HEK293T (cell line): ENCODE measurements around the gene EXOC3L2.

Source experiments
- CTCF ChIA-PET: fragments of 350-600 bp; formaldehyde crosslinking; extraction: SDS; loops from one replicate; lab custom pipeline; 2021; ENCODE audit warnings: antibody characterized with exemption, inconsistent platforms; lab: Yijun Ruan, JAX
- POLR2A ChIA-PET: fragments of 350-600 bp; formaldehyde crosslinking; extraction: SDS; loops from one replicate; lab custom pipeline; 2020; ENCODE audit warnings: antibody characterized with exemption, inconsistent platforms; lab: Yijun Ruan, JAX
- DNase-seq: peaks from one replicate; pipeline ENCODE4 v3.0.0; 2012; ENCODE audit warnings: mixed read lengths; ENCODE audit errors: extremely low spot score
- ARNT ChIP-seq: fragments of 450-650 bp; IDR thresholded peaks from 2 replicates; pipeline ENCODE4 v1.6.1; 2017; ENCODE audit warnings: mild to moderate bottlenecking
- BHLHE40 ChIP-seq: fragments of 450-650 bp; IDR thresholded peaks from 2 replicates; pipeline ENCODE4 v1.6.1; 2016; ENCODE audit warnings: mild to moderate bottlenecking, moderate library complexity, borderline replicate concordance
- CTBP1 ChIP-seq: fragments of 450-650 bp; IDR thresholded peaks from 2 replicates; pipeline ENCODE4 v1.6.1; 2016; ENCODE audit warnings: borderline replicate concordance
- ELF4 ChIP-seq: fragments of 450-650 bp; IDR thresholded peaks from 2 replicates; pipeline ENCODE4 v1.6.1; 2017; ENCODE audit warnings: antibody characterized with exemption
- FOXA1 ChIP-seq: fragments of 450-650 bp; IDR thresholded peaks from 2 replicates; pipeline ENCODE4 v1.6.1; 2016; ENCODE audit warnings: mild to moderate bottlenecking
- FOXK2 ChIP-seq: fragments of 450-650 bp; IDR thresholded peaks from 2 replicates; pipeline ENCODE4 v1.6.1; 2016; ENCODE audit warnings: mild to moderate bottlenecking
- FOXM1 ChIP-seq: fragments of 450-650 bp; IDR thresholded peaks from 2 replicates; pipeline ENCODE4 v1.6.1; 2017; ENCODE audit warnings: mild to moderate bottlenecking, borderline replicate concordance
- HDGF ChIP-seq: fragments of 450-650 bp; IDR thresholded peaks from 2 replicates; pipeline ENCODE4 v1.6.1; 2017; ENCODE audit warnings: antibody characterized with exemption, borderline replicate concordance
- L3MBTL2 ChIP-seq: fragments of 450-650 bp; conservative IDR thresholded peaks from 2 replicates; pipeline ENCODE4 v1.6.1; 2016; ENCODE audit warnings: mild to moderate bottlenecking
- LEF1 ChIP-seq: fragments of 450-650 bp; IDR thresholded peaks from 2 replicates; pipeline ENCODE4 v1.6.1; 2017; ENCODE audit warnings: mild to moderate bottlenecking, borderline replicate concordance
- NFRKB ChIP-seq: fragments of 450-650 bp; IDR thresholded peaks from 2 replicates; pipeline ENCODE4 v1.6.1; 2016; ENCODE audit warnings: mild to moderate bottlenecking, moderate library complexity
- SP1 ChIP-seq: fragments of 450-650 bp; IDR thresholded peaks from 2 replicates; pipeline ENCODE4 v1.6.1; 2017
- SUZ12 ChIP-seq: fragments of 450-650 bp; IDR thresholded peaks from 2 replicates; pipeline ENCODE4 v1.6.1; 2016; ENCODE audit warnings: mild to moderate bottlenecking
- TARDBP ChIP-seq: fragments of 450-650 bp; IDR thresholded peaks from 2 replicates; pipeline ENCODE4 v1.6.1; 2016
- ZNF384 ChIP-seq: fragments of 450-650 bp; IDR thresholded peaks from 2 replicates; pipeline ENCODE4 v1.6.1; 2016
- TF ChIP-seq, protein P1 (sequence below): fragments of 450-650 bp; IDR thresholded peaks from 2 replicates; pipeline ENCODE4 v1.6.1; 2016

Gene EXOC3L2

GRCh38 chr19:45180936-45181335 is 64.3 kb downstream of the EXOC3L2 start:
- CTCF ChIA-PET = interaction anchor here (0.6 kb wide), 1 partner anchor 47 kb away, joined by 3 read pairs; no protein-coding TSS in a partner anchor
- no peak for TF ChIP-seq L3MBTL2

DNA sequence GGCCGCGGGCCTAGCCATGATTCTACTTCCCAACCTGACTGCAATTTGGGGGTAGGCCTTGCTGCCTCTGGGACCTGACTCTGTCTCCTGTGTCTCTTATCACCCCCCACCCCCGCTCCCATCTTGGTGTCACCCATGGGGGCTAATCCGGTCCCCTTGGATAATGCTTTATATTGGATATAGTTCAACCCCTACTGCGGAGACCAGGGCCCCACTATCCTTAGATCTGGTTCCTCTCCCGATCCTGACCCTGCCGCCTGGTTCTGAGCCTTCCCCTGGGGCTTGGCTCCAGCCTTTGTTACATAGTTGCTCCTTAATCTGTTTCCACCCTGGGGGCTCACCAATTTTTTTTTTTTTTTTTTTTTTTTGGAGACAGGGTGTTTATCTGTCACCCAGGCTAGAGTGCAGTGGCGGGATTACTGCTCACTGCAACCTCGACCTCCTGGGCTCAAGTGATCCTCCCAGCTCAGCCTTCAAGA is 65.3 kb downstream of the EXOC3L2 start:
- ChIA-PET CTCF (interaction anchor here (0.6 to 0.7 kb wide), 2 partner anchors 120 to 180 kb away, joined by 4 to 6 read pairs; no protein-coding TSS in a partner anchor), POLR2A (interaction anchor here (0.7 to 2.5 kb wide), 3 partner anchors 15 to 147 kb away, joined by 3 to 8 read pairs (median 7); partner anchors contain the start of gene PPP1R37)
- DNase-seq = no peak
- TF ChIP-seq SUZ12 (no peak), NFRKB (no peak), ELF4 (no peak), HDGF (no peak), CTBP1 (no peak), L3MBTL2 (no peak)

More at GRCh38 chr19:45180936-45181335, 64.3 kb downstream of the EXOC3L2 start:
- POLR2A ChIA-PET = interaction anchor here (2.5 kb wide), 1 partner anchor 16 kb away, joined by 8 read pairs; no protein-coding TSS in a partner anchor
- DNase-seq = no peak

DNA sequence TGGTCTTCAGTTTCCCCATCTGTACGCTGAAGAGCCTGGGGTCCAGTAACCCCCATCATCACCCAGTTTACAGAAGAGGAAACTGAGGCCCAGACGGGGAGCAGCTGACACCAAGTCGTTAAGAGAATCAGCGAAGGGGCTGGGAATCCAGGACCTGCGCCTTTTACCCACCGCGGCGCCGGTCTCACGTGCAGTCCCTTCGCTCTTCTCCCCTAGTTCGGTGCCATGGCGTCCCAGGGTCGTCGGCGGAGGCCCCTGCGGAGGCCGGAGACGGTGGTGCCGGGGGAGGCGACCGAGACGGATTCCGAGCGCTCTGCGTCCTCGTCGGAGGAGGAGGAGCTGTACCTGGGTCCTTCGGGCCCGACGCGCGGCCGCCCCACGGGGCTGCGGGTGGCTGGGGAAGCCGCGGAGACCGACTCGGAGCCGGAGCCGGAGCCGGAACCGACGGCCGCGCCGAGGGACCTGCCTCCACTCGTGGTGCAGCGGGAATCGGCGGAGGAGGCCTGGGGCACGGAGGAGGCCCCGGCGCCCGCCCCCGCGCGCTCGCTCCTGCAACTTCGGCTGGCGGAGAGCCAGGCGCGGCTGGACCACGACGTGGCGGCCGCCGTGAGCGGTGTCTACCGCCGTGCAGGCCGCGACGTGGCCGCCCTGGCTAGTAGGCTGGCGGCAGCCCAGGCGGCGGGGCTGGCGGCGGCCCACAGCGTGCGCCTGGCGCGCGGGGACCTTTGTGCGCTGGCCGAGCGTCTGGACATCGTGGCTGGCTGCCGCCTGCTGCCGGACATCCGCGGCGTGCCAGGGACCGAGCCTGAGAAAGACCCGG is 65.9 kb downstream of the EXOC3L2 start:
- peak; percentile 21 for DNase-seq
- TF ChIP-seq ZNF384 (no peak), ARNT (no peak), FOXA1 (no peak), BHLHE40 (no peak), SP1 (no peak), ELF4 (no peak), L3MBTL2 (no peak; the same call in none of the 2 replicates), TARDBP (no peak)
- POLR2A ChIA-PET = interaction anchor here (0.9 to 2.5 kb wide), 6 partner anchors 8 to 87 kb away, joined by 3 to 8 read pairs (median 6); partner anchors contain the start of gene PPP1R37
- CTCF ChIA-PET = interaction anchor here (0.6 kb wide), 1 partner anchor 120 kb away, joined by 4 read pairs; no protein-coding TSS in a partner anchor

- TF ChIP-seq ELF4 (peak; percentile 96), HDGF (0 out of 2 replicates have a peak, but pooled peaks have one; percentile 59), SP1 (no peak), ZNF384 (no peak), BHLHE40 (no peak), L3MBTL2 (peak; percentile 57), ARNT (no peak), SUZ12 (no peak), CTBP1 (no peak), FOXK2 (no peak; the same call in 1 of the 2 replicates), LEF1 (no peak), FOXM1 (no peak), NFRKB (no peak), FOXA1 (no peak), TARDBP (no peak)
- TF ChIP-seq, protein P1, sequence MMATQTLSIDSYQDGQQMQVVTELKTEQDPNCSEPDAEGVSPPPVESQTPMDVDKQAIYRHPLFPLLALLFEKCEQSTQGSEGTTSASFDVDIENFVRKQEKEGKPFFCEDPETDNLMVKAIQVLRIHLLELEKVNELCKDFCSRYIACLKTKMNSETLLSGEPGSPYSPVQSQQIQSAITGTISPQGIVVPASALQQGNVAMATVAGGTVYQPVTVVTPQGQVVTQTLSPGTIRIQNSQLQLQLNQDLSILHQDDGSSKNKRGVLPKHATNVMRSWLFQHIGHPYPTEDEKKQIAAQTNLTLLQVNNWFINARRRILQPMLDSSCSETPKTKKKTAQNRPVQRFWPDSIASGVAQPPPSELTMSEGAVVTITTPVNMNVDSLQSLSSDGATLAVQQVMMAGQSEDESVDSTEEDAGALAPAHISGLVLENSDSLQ = peak; percentile 96
- DNase-seq = peak; percentile 97
- CTCF ChIA-PET = interaction anchor here (0.6 to 0.7 kb wide), 2 partner anchors 36 to 688 kb away, joined by 4 to 5 read pairs; no protein-coding TSS in a partner anchor
- POLR2A ChIA-PET = interaction anchor here (0.6 to 2.5 kb wide), 12 partner anchors 9 to 307 kb away, joined by 3 to 9 read pairs (median 4); partner anchors contain the start of genes CLASRP and PPP1R37
These were observed 66.7 kb downstream of the EXOC3L2 start, which contains the start of gene BLOC1S3 for GRCh38 chr19:45178262-45179071. Gene BLOC1S3, plus strand, starts transcription at chr19:45178784. Its CDS starts 513 bp downstream, at chr19:45179297.

GRCh38 chr19:45177817-45178261 is 67.4 kb downstream of the EXOC3L2 start, which contains the start of gene TRAPPC6A:
Gene TRAPPC6A, minus strand, starts transcription at chr19:45178237. Its CDS starts 19 bp downstream, at chr19:45178218.
- DNase-seq = no peak
- no peak for TF ChIP-seq NFRKB
- no peak for TF ChIP-seq L3MBTL2
- no peak for TF ChIP-seq BHLHE40
- no peak for TF ChIP-seq FOXK2
- TF ChIP-seq HDGF = no peak
- TF ChIP-seq ZNF384 = no peak
- TF ChIP-seq SUZ12 = no peak
- no peak for TF ChIP-seq LEF1
- ChIA-PET POLR2A (interaction anchor here (0.6 to 2.5 kb wide), 12 partner anchors 9 to 307 kb away, joined by 3 to 9 read pairs (median 4); partner anchors contain the start of genes CLASRP and PPP1R37), CTCF (interaction anchor here (0.7 kb wide), 1 partner anchor 37 kb away, joined by 4 read pairs; no protein-coding TSS in a partner anchor)

DNA sequence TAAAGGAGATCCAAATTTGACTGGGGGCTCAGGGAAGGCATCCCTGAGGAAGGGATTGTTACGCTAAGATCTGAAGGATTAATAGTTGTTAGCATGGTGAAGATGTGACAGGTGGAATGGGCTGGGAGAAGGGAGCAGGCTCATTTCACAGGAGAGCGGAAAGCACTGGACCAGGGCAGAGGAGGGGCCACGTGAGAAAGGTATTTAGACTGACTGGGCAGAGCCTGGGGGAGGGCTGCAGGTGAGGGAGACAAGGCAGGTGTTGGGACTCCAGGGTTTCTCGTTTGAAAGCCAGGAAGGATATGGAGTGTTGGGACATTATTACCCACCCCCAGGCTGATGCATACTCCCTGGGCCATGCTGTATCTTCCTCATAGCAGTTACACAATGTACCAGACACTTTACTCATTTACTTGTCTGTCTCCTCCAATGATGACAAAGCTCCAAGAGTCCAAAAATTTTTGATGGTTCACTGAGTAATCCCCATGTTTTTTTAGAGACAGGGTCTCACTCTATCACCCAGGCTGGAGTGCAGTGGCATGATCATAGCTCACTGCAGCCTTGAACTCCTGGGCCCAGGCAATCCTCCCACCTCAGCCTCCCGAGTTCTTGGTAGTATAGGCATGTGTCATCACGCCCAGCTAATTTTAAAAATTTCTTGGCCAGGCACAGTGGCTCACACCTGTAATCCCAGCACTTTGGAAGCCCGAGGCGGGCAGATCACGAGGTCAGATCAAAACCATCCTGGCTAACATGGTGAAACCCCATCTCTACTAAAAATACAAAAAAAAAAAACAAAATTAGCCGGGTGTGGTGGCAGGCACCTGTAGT is 69.5 kb downstream of the EXOC3L2 start:
- TF ChIP-seq ELF4 (no peak), SP1 (no peak), FOXA1 (no peak), L3MBTL2 (no peak), ARNT (no peak), TARDBP (no peak)
- POLR2A ChIA-PET = no interaction called here
- CTCF ChIA-PET = no interaction called here
- DNase-seq = no peak
